Hepatocyte (in vitro differentiated cells): ENCODE measurements around the gene CP. TPM values are rescaled to one million over a fixed set of nuclear protein-coding genes. Genes with fewer than 3 reads are reported as not detected.

Source experiments
- DNase-seq: peaks from one replicate; pipeline ENCODE4 v3.0.0-alpha.2; 2016; ENCODE audit warnings: low spot score
- H2AFZ ChIP-seq: fragments of 200-600 bp; sonication (generic); 2 replicates; pipeline ENCODE4 v1.6.0; 2016; ENCODE audit warnings: antibody characterized with exemption, mild to moderate bottlenecking
- H3K27ac ChIP-seq: fragments of 200-600 bp; sonication (generic); 2 replicates; pipeline ENCODE4 v1.5.1; 2016; ENCODE audit warnings: mild to moderate bottlenecking
- H3K27me3 ChIP-seq: fragments of 200-600 bp; sonication (generic); 2 replicates; pipeline ENCODE4 v1.6.1; 2016
- H3K36me3 ChIP-seq: fragments of 200-600 bp; sonication (generic); replicated peaks from 2 replicates; pipeline ENCODE4 v1.5.1; 2016; ENCODE audit warnings: low read depth; ENCODE audit not compliant: insufficient read depth
- H3K4me1 ChIP-seq: fragments of 200-600 bp; sonication (generic); 2 replicates; pipeline ENCODE4 v1.5.1; 2016; ENCODE audit warnings: mild to moderate bottlenecking, moderate library complexity; ENCODE audit not compliant: insufficient read depth
- H3K4me2 ChIP-seq: fragments of 200-600 bp; sonication (generic); 2 replicates; pipeline ENCODE4 v1.6.0; 2016
- H3K4me3 ChIP-seq: fragments of 200-600 bp; sonication (generic); 2 replicates; pipeline ENCODE4 v1.5.1; 2016; ENCODE audit warnings: mild to moderate bottlenecking
- H3K79me2 ChIP-seq: fragments of 200-600 bp; sonication (generic); 2 replicates; pipeline ENCODE4 v1.6.0; 2017; ENCODE audit warnings: mild to moderate bottlenecking
- H3K9me2 ChIP-seq: fragments of 200-600 bp; sonication (generic); replicated peaks from 2 replicates; pipeline ENCODE4 v1.6.0; 2017; ENCODE audit warnings: mild to moderate bottlenecking; ENCODE audit not compliant: insufficient read depth
- H3K9me3 ChIP-seq: fragments of 200-600 bp; sonication (generic); 2 replicates; pipeline ENCODE4 v1.5.1; 2016; ENCODE audit warnings: low read depth, mild to moderate bottlenecking
- H4K20me1 ChIP-seq: fragments of 200-600 bp; sonication (generic); 2 replicates; pipeline ENCODE4 v1.6.0; 2016; ENCODE audit warnings: mild to moderate bottlenecking; ENCODE audit not compliant: insufficient read depth, poor library complexity, severe bottlenecking
- CTCF ChIP-seq: fragments of 200-600 bp; sonication (generic); IDR thresholded peaks from 2 replicates; pipeline ENCODE4 v1.5.1; 2016; ENCODE audit warnings: antibody characterized with exemption, mild to moderate bottlenecking; ENCODE audit not compliant: poor library complexity
- EZH2 ChIP-seq: fragments of 200-600 bp; sonication (generic); IDR thresholded peaks from 2 replicates; pipeline ENCODE4 v1.6.1; 2016; ENCODE audit warnings: antibody characterized with exemption, mild to moderate bottlenecking, borderline replicate concordance
- EZH2phosphoT487 ChIP-seq: fragments of 200-600 bp; sonication (generic); IDR thresholded peaks from one replicate; pipeline ENCODE4 v1.6.1; 2018; ENCODE audit warnings: antibody characterized with exemption, mild to moderate bottlenecking, low read depth, moderate library complexity; ENCODE audit not compliant: unreplicated experiment, severe bottlenecking
- WGBS: methylation state at CpG from one replicate; pipeline ENCODE4 v1.1.6; 2016; ENCODE audit warnings: low lambda C conversion rate; ENCODE audit errors: missing lambda C conversion rate; 5-methylcytosine and 5-hydroxymethylcytosine counted together
- polyA plus RNA-seq: library from polyadenylated mRNA; unstranded; fragments of >200 nt; fragmentation: Nextera tagmentation; extraction: Ambion mirVana; gene quantifications from 2 replicates; pipeline ENCODE4 v1.2.1, GENCODE V29; 2016
- total RNA-seq: library from RNA; depleted of rRNA; stranded (reverse); fragments of >200 nt; gene quantifications from 2 replicates; pipeline ENCODE4 v1.2.3, GENCODE V29; 2014

CP gene
- total and polyA plus RNA-seq, 2 experiments from 2014 or later = 6.5 to 26.4 TPM

- DNase-seq = no peak
- Histone ChIP-seq H3K4me1 (no peaks in the 10 kb centered on the region), H3K27me3 (no peaks in the 10 kb centered on the region), H3K79me2 (no peaks in the 10 kb centered on the region), H4K20me1 (no peaks in the 10 kb centered on the region), H3K4me3 (no peak overlapping the region), H3K9me3 (no peaks in the 10 kb centered on the region), H2AFZ (no peak overlapping the region), H3K36me3 (no peaks in the 10 kb centered on the region), H3K4me2 (no peak overlapping the region), H3K27ac (no peak overlapping the region), H3K9me2 (no peaks in the 10 kb centered on the region)
- 47% methylated on average over 2 of the region's 2 CpGs for WGBS
- TF ChIP-seq EZH2phosphoT487 (no peak), EZH2 (no peak), CTCF (no peak)
These were observed 69.8 kb downstream of the CP start for GRCh38 chr3:149151843-149152242.

GRCh38 chr3:149150436-149150835, 71.2 kb downstream of the CP start:
- no peak for DNase-seq
- H4K20me1 ChIP-seq = no peaks in the 10 kb centered on the region
- H3K79me2 ChIP-seq = no peaks in the 10 kb centered on the region
- no peaks in the 10 kb centered on the region for H3K36me3 ChIP-seq
- H3K9me3 ChIP-seq = no peaks in the 10 kb centered on the region
- no peaks in the 10 kb centered on the region for H3K9me2 ChIP-seq
- no peak overlapping the region for H3K27ac ChIP-seq
- 96% methylated on average over 6 of the region's 6 CpGs for WGBS
- H3K4me1 ChIP-seq = no peaks in the 10 kb centered on the region
- no peak overlapping the region for H3K4me3 ChIP-seq
- no peak overlapping the region for H2AFZ ChIP-seq
- no peaks in the 10 kb centered on the region for H3K27me3 ChIP-seq
- no peak overlapping the region for H3K4me2 ChIP-seq
- no peak for TF ChIP-seq CTCF
- TF ChIP-seq EZH2 = no peak
- no peak for TF ChIP-seq EZH2phosphoT487

GRCh38 chr3:149145974-149146373, 75.7 kb downstream of the CP start:
- Histone ChIP-seq H3K4me3 (no peak overlapping the region), H2AFZ (no peak overlapping the region), H3K27ac (no peak overlapping the region), H4K20me1 (no peaks in the 10 kb centered on the region), H3K4me2 (no peak overlapping the region), H3K79me2 (no peaks in the 10 kb centered on the region), H3K27me3 (no peaks in the 10 kb centered on the region), H3K4me1 (no peaks in the 10 kb centered on the region), H3K36me3 (no peaks in the 10 kb centered on the region), H3K9me3 (no peaks in the 10 kb centered on the region), H3K9me2 (no peaks in the 10 kb centered on the region)
- TF ChIP-seq CTCF (no peak), EZH2 (no peak), EZH2phosphoT487 (no peak)
- 96% methylated on average over 1 of the region's 1 CpG for WGBS
- no peak for DNase-seq

- TF ChIP-seq CTCF (no peak), EZH2phosphoT487 (no peak), EZH2 (no peak)
- H3K36me3 ChIP-seq = no peaks in the 10 kb centered on the region
- WGBS = 84% methylated on average over 2 of the region's 2 CpGs
These were observed 76.3 kb downstream of the CP start for GRCh38 chr3:149145356-149145755.

More at GRCh38 chr3:149145356-149145755, 76.3 kb downstream of the CP start:
- no peak overlapping the region for H3K4me2 ChIP-seq
- no peaks in the 10 kb centered on the region for H3K79me2 ChIP-seq
- no peak overlapping the region for H3K27ac ChIP-seq
- no peak for DNase-seq
- no peaks in the 10 kb centered on the region for H3K4me1 ChIP-seq
- H2AFZ ChIP-seq = no peak overlapping the region
- H3K27me3 ChIP-seq = no peaks in the 10 kb centered on the region
- H3K9me3 ChIP-seq = no peaks in the 10 kb centered on the region
- no peak overlapping the region for H3K4me3 ChIP-seq
- H4K20me1 ChIP-seq = no peaks in the 10 kb centered on the region
- no peaks in the 10 kb centered on the region for H3K9me2 ChIP-seq
